CD4-positive, alpha-beta T cell treated with Interleukin-2 at 100 ng/mL for 4 hours (primary cell): Measurements from ENCODE around the gene KPTN.

ENCODE experiments used
- DNase-seq: peaks from one replicate; pipeline ENCODE4 v3.0.0-alpha.2; 2020; ENCODE audit warnings: low spot score

Gene KPTN

DNA sequence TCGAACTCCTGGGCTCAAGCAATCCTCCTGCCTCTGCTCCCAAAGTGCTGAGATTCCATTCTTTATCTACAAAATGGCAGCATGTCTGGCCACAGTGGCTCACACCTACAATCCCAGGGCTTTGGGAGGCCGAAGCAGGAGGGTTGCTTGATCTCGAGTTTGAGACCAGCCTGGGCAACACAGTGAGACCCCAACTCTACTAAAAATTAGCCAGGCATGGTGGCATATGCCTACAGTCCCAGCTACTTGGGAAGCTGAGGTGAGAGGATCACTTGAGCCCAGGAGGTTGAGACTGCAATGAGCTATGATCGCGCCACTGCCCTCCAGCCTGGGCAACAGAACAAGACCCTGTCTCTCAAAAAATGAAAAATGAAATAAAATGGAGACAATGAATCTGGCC lies 24.7 kb upstream of the KPTN start:
- DNase-seq: no peak

DNA sequence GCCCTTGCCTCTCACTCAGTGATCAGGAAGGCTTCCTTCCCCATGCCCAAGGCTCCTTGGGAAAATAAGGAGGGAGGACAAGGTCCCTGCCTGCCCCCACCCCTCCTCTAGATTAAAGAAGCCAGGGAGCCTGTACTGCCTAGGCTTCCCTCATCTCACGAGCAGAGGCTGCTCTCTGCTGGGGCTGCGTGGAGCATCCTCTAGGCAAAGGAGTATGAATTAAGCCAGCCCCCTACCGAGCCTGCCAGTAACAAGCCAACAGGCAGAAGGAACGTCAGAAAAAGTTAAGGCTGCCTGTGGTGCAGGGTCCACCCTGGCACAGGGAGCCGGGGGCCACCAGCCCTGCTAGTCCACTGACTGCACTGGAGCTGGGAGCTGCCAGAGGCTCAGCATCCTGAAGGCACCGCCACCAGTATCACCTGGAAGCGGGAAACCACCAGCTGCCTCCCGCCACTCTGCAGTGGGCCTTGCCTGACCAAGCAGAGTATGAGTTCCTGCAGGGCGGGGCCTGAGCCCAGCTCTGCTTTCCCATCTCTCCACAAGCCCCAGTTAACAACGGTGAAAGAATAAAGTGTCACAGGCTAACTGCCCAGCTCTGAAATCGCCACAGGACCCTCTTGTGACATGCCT lies 24.0 kb upstream of the KPTN start:
- DNase-seq: no peak

DNA sequence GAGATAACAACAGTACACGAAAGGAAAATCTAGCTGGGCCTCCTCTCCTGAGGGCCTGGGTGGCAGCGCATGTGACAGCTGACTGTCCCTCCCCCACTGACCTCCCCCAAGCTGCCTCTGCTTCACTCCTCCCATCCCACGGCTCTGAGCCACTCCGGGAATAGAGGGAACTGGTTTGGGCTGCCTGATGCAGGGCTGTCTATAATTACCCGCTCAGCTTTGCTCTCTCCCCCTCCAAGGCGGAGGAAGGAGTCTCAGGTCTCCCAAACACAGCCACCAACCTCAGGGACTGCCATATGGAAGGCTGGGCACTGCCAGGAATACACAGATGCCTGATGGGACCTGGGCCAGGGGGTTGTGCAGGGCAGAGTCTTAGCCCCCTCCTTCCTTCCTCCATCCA lies 23.0 kb upstream of the KPTN start:
- no peak for DNase-seq

DNA sequence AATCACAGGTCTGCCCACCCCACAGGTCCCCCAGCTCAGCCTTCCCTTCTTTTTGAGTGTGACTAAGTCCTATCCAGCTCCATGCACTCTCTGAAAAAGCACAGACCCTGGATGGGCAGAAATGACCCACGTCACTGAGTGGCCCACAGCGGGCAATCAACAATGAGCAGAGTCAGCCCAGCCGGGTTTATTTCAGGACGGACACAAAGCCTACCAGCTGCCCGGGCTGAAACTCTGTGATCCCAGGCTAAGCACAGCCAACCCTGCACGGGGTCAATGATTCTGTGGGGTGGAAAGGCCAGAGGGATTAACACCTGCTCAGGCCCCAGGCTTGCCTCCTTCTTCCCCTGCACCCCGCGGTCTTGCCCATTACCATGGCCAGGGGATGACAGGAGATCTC lies 22.4 kb upstream of the KPTN start:
- no peak for DNase-seq

DNA sequence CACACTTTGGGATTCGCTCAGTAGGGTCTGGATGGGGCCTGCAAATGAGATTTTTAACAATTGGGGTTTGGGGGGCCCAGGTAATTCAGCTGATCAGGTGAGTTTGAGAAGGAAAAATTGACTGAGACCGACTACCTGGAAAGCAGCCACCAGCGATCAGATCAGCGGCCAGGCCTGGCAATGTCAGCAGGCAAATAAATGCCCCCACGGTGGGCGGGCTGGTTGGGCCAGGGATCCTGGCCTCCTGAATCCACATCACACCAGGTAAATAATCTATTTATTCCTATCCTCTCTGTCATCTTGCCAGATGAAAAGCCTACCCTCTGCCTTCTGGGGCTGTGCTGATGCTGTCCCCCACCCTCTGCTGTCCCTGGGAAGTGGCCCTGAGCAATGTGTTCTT lies 21.5 kb upstream of the KPTN start:
- no peak for DNase-seq

DNA sequence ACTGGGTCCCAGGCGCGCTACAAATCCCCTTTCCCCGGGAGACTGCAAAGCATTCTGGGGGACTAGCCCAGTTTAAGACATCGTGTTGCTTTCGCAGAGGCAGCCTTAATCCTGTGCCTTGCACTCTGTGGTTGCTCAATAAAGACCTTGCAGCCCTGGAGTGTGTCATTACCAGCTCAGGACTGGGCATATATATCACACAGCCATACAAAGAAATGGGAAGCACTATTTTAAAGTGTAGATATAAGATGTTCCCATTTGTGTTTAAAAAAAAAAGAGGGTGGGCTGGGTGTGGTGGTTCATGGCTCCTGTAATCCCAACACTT lies 19.8 kb upstream of the KPTN start:
- DNase-seq: no peak

DNA sequence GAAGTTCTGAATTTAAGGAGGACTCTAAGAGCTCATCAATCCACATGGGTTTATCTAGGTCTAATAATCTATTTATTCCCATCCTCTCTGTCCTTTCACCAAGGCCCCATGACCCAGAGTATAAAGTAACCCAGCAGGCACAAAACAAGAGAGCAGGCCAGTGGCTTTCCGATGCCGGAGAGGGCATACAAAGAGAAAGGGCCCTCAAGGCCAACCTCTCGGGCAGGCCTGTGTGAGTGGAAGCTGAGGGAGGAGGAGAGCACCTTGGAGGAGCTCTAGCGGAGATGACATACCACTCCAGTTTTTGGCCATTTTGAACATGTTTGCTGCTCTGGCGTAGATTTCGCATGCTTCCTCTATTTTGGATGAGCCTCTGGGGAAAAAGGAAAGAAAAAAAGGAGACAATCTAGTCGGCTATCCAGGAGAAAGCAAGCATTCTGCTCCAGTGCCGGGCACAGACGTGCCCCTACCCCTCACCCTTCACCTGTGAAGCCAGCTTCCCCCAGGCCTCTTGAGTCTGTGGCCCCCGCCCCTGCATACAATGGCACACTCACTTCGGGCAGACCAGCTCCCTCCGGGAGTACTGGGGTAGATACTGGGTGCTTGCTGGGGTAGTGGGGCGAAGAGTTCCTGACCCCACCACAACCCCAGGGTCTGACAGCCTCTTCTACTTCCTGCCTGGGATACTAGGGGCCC lies 19.3 kb upstream of the KPTN start:
- DNase-seq: no peak

DNA sequence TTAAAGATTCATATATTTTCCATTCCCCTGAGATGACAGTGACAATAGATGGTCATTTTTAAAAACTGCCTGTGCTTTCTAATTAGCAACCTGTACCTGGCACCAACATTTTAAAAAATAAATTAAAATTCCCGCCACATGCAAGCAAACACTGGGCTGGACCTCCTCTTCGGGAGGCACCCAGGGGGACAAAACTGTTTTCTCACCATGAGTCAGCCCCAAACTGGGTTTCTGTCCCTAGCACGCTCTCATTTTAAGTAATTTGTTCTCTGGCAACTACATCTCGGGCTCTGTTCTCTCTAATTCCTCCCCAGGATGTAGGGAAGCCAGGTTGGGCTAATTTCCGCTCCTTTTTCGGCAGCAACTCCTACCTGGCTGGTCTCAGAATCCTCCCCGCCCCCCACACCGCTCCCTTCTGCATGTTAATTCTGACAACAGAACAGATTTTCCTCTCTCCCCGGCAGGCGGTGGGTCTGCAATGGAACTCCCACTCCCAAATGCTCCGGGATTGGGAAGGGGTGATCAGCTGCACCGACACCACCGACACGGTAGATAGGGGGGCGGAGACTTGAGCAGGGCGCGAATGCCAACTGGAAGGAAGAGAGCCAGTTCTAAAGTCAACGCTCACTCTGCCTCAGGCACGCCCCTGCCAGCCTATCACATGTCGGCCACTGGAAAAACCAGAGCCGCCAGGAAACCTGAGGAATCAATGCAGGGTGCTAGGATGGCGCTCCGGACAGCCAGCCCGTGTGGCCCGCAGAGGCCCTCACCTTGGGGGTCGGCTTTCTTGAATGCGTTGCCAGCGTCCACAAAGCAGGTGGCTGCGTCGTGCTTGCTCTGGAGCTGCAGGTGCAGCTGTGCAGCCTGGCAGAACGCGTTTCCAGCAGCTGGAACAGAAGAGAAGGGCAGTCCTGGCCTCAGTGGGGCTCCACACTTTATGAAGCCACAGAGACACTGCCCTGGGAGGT lies 16.1 kb upstream of the KPTN start:
- no peak for DNase-seq

DNA sequence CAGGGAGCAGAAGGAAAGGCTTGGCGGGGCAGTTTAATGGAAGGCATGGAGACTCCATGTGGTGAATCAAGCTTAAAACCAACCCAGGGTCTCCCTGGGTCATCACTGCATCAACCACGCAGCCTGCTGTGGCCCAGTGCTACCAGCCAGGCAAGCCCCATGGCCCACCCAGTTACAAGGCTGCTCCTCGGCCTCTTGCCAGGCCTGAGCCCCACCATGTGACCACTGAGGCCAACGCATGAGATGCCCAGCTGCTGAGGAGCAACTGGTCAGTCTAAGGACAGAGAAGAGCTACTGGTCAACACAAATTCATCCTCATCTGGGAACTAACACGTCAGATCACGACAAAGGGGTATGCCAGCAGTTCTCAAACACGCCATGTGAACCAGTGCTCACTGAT lies 15.4 kb upstream of the KPTN start:
- no peak for DNase-seq

DNA sequence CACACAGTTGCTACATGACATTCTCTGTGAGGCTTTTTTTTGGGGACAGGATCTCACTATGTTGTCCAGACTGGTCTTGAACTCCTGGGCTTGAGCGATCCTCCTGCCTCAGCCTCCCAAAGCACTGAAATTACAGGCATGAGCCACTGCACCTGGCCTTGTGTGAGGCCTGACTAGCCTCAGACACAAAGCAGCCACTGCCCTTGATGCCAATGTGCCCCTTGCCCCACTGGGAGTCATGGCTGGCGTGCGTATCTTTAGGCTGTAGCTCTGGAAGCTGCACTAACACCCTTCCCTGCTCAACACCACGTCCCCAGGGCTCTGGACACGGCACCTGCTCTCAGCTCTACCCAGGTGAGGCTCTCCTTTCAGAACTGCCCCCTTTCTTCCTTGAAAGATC lies 14.5 kb upstream of the KPTN start:
- no peak for DNase-seq

DNA sequence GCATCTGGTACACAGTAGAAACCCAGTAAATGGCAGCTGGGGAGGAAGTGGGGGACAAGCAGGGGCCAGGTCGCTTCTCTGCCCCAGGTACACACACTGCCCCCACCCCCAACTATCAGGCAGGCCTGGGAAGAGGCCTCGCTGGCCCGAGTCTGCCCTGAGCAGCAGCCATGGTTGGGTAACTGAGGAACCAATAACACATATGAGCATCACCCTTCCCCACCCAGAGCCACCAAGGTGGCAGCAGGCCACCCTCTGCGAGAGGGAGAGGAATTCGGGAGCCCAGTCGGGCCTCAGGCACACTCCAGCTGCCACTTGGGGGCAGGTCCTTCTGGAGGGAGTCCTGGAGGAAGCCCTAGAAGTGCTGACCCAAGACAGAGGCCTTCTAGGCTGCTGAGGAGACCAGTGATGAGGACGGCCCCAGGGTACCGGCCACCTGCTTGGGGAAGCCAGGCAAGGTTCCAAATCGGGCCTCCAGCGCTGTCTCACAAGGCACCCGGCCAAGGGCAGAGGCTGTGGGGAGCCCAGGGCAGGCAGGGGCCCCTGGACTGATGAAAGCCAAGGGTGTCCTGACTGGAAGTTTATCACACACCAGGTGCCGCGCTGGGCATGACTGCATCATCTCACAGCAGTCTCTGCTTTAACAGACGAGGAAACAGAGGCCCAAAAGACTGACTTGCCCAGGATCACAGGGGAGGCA lies 14.0 kb upstream of the KPTN start:
- no peak for DNase-seq

DNA sequence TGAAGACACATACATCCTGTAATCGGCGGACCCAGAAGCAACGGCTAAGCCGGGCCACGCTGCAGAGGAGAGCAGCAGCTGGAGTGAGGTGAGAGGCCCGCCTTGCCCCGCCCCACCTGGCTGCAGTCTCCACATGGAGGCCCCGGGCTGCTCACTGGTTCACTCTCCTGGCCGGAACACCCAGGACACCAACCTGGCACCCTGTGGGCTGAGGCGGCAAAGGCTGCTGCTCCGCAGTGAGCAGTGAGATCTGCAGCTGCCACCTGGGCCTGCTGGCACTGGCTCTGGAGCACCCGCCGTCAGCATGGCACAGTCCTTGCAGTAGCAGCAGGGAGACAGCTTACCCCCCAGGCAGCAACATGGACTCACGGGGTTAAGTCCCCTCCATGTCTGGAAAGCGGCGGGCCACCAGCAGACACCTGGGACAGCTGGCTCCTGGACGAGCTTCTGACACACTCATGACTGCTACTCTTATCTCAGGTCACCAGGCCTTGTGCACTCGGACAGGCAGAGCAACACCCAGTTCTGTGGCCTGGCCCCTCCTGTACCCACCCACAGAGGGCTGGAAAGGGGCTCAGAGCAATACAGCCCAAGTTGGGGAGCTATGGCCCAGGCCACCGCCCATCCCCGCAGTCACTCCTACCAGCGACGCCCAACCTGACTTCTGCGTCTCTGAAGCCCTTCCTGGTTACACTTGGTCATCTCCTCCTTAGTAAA lies 13.2 kb upstream of the KPTN start:
- DNase-seq: no peak

DNA sequence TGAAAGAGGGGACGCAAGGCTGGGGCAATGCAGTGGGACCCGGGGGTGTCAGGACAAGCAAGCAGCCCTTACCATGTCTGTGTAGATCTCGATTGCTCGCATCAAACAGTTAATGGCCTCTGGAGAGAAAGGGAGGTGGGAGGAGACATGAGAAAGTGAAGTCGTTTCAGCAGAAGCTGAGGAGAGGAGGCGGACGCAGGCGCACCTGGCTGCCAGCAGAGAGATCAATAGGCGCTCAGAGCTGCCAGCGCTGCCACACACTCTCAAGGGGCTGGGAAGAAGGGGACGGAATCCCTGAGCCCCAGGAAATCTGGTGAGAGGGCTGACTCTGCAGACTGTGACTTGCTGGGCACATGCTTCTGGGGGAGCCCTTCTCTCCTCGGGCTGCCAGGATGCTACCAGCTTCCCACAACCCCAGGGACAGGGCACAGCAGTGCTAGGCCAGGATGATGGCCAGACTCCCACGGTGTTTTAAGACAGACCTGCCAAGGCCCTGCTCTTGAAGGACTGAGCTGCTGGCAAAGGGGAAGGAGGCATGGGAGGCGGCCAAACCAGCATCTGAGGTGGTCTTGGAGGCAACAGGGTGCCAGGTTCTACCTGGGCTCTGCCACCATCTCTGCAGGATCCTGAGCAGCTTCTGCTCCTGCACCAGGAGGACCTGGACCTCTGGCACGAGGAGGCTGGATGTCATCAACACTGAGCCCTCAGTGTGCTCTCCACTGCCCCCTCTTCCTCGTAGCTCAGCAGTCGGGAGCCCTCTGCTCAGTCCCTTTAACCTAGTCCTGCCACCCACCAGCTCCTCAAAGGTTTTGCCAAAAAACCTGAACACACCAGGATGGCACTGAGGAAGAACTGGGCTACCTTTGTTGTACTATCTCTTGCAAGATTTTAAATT lies 11.7 kb upstream of the KPTN start:
- DNase-seq: no peak

DNA sequence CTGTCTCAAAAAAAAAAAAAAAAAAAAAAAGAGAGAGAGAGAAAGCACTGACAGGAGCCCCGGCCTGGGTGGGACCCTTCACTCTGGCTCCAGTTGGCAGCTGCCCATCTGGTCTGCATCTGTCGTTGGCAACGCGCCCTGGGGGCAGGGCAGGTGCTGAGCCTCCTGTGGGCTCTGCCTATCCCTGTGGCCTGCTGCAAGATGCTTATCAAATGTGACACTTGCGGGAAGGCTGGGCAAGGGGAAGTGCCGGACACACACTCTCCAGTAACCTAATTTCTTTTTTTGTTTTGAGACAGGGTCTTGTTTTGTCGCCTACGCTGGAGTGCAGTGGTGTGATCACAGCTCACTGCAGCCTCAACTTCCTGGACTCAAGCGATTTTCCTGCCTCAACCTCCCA lies 10.7 kb upstream of the KPTN start:
- no peak for DNase-seq

DNA sequence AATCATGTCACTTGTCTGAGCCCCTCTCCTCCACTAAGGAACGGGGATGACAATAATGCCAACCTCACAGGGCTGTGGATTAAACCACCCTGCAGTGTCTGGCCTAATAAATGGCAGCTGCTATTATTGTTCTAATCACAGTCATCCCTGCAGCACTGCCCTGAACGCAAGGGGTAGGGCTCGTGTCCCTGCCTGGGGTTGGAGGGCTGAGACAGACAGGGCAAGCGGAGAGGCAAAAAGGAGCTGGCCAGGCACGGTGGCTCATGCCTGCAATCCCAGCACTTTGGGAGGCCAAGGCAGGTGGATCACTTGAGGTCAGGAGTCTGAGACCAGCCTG lies 10.2 kb upstream of the KPTN start:
- no peak for DNase-seq

DNA sequence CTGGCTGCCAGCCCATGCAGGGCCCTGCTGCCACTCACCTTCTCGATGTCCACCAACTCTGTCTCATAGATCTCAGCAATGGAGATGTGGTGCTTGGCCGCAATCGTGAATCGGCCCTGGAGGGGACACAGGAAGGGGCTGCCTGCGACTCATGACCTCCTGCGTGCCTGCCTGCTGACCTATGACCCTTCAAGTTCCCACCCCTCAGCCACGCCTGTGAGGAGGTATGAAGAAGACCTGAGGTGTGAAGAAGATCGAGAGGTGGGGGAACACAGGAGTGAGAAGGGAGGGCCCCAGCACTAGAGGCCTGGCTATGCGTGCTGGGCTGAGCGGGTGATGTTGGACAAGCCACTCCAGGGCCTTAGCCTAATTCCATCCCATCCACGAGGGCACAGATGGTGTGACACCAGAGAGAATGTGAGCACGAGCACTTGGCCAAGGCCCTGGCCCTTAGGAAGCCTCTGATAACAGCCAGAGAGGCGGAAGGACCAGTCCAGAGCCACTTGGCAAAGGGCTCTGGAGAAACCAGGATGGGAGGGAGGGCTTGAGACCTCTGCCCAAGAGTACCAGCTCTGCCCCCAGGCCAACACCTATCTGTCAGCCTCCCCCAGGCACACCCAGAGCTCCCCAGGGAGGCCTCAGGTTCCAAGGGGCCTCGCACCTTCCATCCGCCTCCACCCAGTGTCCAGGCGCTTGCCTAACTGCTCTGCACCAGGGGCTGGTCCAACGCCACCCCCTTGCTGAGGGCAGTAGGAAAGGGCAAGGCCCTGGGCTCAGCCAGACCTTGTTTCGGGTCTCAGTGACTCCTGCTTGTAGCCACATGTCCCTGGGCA lies 9.6 kb upstream of the KPTN start:
- no peak for DNase-seq

DNA sequence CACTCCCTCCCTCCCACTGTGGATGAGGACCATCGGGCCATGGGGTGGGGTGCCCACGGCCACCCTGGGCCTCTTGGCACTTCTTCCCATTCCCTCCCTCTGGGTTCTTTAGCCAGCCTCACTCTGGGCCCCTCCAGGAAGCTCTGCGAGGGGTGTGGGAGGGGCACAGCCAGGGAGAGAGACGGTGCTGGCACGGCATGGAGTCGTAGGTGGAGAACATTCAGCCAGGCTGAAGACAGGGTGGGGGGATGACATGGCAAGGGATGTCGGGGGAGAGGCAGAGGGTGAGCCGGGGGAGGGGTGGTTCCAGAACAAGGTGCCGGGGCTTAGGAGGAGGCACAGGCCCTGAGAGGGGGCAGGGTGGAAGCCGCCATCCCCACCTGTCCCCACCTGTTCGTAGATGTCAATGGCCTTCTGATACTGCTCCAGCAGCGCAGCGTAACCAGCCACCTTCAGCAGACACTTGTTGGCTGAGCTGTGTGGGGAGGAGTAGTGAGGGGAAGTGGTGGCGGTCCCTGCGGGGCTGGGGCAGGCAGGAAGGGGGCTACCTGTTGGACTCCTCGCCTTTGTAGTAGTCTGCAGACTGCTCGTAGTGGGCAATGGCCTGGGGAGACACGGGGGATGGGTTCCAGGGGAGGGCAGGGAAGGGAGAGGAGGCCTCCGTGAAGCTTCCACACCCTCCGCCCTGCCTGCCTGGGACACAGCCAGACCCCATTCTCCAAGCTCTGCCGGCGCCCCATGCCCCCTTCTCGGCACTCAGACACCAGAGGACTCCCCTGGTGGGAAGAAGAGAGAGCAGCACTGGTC lies 8.8 kb upstream of the KPTN start:
- DNase-seq: no peak

DNA sequence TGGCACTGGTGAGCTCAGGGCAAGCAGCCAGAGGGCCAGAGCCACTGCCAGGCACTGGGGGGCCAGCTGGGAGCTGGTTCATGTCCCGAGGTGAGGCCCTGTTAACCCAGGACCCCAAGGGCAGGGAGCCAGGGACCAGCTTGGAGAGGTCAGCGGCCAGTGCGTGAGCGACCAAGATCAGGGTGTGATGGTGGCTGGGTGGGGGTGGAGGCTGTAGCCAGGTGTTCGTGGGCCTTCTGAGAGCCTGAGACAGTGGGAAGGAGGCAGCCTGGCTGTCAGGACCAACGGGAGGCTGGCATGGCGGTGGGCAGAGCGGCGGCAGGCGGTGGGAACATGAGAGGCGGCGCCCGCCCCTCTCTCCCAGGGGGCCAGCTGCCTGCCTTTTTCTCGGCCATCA lies 8.1 kb upstream of the KPTN start:
- DNase-seq: no peak
